Urinary bladder (tissue), 2 donors: Measurements from ENCODE around the gene IMP4. TPM values are rescaled to one million over a fixed set of nuclear protein-coding genes. Genes with fewer than 3 reads are reported as not detected.

Experiments
- polyA plus RNA-seq: library from polyadenylated mRNA; stranded (reverse); fragments of 200-250 nt; gene quantifications from one replicate; pipeline ENCODE4 v1.2.3, GENCODE V29; 2013
- small RNA-seq: library from RNA; depleted of rRNA; stranded (forward); fragments of <200 nt; gene quantifications from one replicate; pipeline ENCODE3, GENCODE V24; 2014
- total RNA-seq: library from RNA; depleted of rRNA; stranded (reverse); fragments of >200 nt; gene quantifications from one replicate; pipeline ENCODE4 v1.2.3, GENCODE V29; 2014
- donor health status: healthy.

IMP4 gene
- total and polyA plus RNA-seq, 2 donors: 22.3 to 102 TPM

Small RNAs within 50 kb of the gene (small RNA-seq; reads per million reads assigned to genes)
- not detected for gene AC132479.1

Other genes starting within 250 kb of the IMP4 start
- gene POTEF, start 213.7 kb upstream of the IMP4 start, total RNA-seq: not detected
- not detected for gene POTEF, start 213.7 kb upstream of the IMP4 start, polyA plus RNA-seq
- gene CCDC74B, start 197.8 kb upstream of the IMP4 start, total RNA-seq: 5.2 TPM
- 8.1 TPM for gene CCDC74B, start 197.8 kb upstream of the IMP4 start, polyA plus RNA-seq
- 15.6 TPM for gene SMPD4, start 161.3 kb upstream of the IMP4 start, total RNA-seq
- 40.8 TPM for gene SMPD4, start 161.3 kb upstream of the IMP4 start, polyA plus RNA-seq
- gene MZT2B, start 160.6 kb upstream of the IMP4 start, total RNA-seq: 50.4 TPM
- 251 TPM for gene MZT2B, start 160.6 kb upstream of the IMP4 start, polyA plus RNA-seq
- gene TUBA3E, start 144.5 kb upstream of the IMP4 start, total RNA-seq: not detected
- not detected for gene TUBA3E, start 144.5 kb upstream of the IMP4 start, polyA plus RNA-seq
- 28.6 TPM for gene PTPN18, start 13.2 kb downstream of the IMP4 start, total RNA-seq
- 42.4 TPM for gene PTPN18, start 13.2 kb downstream of the IMP4 start, polyA plus RNA-seq
- 0.05 TPM for gene POTEI, start 166.4 kb downstream of the IMP4 start, total RNA-seq
- not detected for gene POTEI, start 166.4 kb downstream of the IMP4 start, polyA plus RNA-seq
- gene CFC1B, start 178.3 kb downstream of the IMP4 start, total RNA-seq: not detected
- not detected for gene CFC1B, start 178.3 kb downstream of the IMP4 start, polyA plus RNA-seq